Measurements from ENCODE around the gene PRX. TPM values are rescaled to one million over a fixed set of nuclear protein-coding genes. Genes with fewer than 3 reads are reported as not detected.

PRX gene
- total and polyA plus RNA-seq, 2 experiments from 2014 or later: 4.2 TPM

GRCh38 chr19:40395956-40396355, 17.2 kb downstream of the PRX start (continued):
- TF ChIP-seq ZNF462 (CRISPR knock-in tag; IDR thresholded peaks at IDR 0.05): no peak
- no peak for TF ChIP-seq JUNB (IDR thresholded peaks at IDR 0.05; ENCODE audit: unreplicated experiment)
- TF ChIP-seq CTCF (conservative IDR thresholded peaks at IDR 0.05; ENCODE audit: low read depth in 2 of 2): no peak
- no peak for TF ChIP-seq STAT1 (IDR thresholded peaks at IDR 0.05; ENCODE audit: unreplicated experiment)
- TF ChIP-seq ZNF114 (CRISPR knock-in tag; IDR thresholded peaks at IDR 0.05): no peak
- TF ChIP-seq CREB1 (CRISPR knock-in tag; IDR thresholded peaks at IDR 0.05; ENCODE audit: low read depth): no peak

GRCh38 chr19:40394816-40395210, 18.4 kb downstream of the PRX start:
- Histone ChIP-seq H3K27ac (ENCODE audit: low read depth) (no peak overlapping the region), H3K36me3 (ENCODE audit: insufficient read depth) (no peaks in the 10 kb centered on the region), H3F3A (replicated peaks; ENCODE audit: low read depth) (peaks cover 4% of the 10 kb centered on the region), H3K4me1 (ENCODE audit: insufficient read depth) (no peaks in the 10 kb centered on the region; the same call in 1 of the 2 replicates), H4K20me1 (replicated peaks; ENCODE audit: insufficient read depth) (no peaks in the 10 kb centered on the region), H3K27me3 (ENCODE audit: insufficient read depth) (peaks cover 14% of the 10 kb centered on the region), H3K4me3 (no peak overlapping the region), H3K4me2 (no peak overlapping the region), H2AFZ (no peak overlapping the region), H3K9me2 (ENCODE audit: insufficient read depth) (no peaks in the 10 kb centered on the region), H3K79me2 (replicated peaks; ENCODE audit: insufficient read depth) (no peaks in the 10 kb centered on the region)
- Mint-ChIP-seq H3K27ac (no peak overlapping the region), H3K4me3 (no peak overlapping the region), H3K4me1 (peaks cover 20% of the 10 kb centered on the region), H3K27me3 (ENCODE audit: insufficient read depth, low read depth, poor library complexity) (peaks cover 29% of the 10 kb centered on the region), H3K9me3 (no peaks in the 10 kb centered on the region; the same call in 2 of the 3 replicates), H3K36me3 (ENCODE audit: low read depth) (no peaks in the 10 kb centered on the region)
- ATAC-seq: no peak
- no peak for DNase-seq (ENCODE audit: low spot score)
- TF ChIP-seq NANOG (IDR thresholded peaks at IDR 0.05; ENCODE audit: borderline replicate concordance): no peak
- no peak for TF ChIP-seq EZH2phosphoT487 (IDR thresholded peaks at IDR 0.05; ENCODE audit: unreplicated experiment)
- TF ChIP-seq STAT1 (IDR thresholded peaks at IDR 0.05; ENCODE audit: unreplicated experiment): no peak
- no peak for TF ChIP-seq ZNF114 (CRISPR knock-in tag; IDR thresholded peaks at IDR 0.05)
- no peak for TF ChIP-seq REST (IDR thresholded peaks at IDR 0.05; ENCODE audit: unreplicated experiment)
- TF ChIP-seq JUNB (IDR thresholded peaks at IDR 0.05; ENCODE audit: unreplicated experiment): no peak
- no peak for TF ChIP-seq CREB1 (CRISPR knock-in tag; IDR thresholded peaks at IDR 0.05; ENCODE audit: low read depth)
- TF ChIP-seq POLR2AphosphoS5 (IDR thresholded peaks at IDR 0.05; ENCODE audit: low read depth): no peak
